ENCODE results near the gene MEX3A.
"Not testable (repeated sequence)": the region's sequence is repeated elsewhere in the genome, so short reads cannot be mapped to it uniquely, and the experiment has no call there.

The MEX3A gene, protein sequence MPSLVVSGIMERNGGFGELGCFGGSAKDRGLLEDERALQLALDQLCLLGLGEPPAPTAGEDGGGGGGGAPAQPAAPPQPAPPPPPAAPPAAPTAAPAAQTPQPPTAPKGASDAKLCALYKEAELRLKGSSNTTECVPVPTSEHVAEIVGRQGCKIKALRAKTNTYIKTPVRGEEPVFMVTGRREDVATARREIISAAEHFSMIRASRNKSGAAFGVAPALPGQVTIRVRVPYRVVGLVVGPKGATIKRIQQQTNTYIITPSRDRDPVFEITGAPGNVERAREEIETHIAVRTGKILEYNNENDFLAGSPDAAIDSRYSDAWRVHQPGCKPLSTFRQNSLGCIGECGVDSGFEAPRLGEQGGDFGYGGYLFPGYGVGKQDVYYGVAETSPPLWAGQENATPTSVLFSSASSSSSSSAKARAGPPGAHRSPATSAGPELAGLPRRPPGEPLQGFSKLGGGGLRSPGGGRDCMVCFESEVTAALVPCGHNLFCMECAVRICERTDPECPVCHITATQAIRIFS

DNA sequence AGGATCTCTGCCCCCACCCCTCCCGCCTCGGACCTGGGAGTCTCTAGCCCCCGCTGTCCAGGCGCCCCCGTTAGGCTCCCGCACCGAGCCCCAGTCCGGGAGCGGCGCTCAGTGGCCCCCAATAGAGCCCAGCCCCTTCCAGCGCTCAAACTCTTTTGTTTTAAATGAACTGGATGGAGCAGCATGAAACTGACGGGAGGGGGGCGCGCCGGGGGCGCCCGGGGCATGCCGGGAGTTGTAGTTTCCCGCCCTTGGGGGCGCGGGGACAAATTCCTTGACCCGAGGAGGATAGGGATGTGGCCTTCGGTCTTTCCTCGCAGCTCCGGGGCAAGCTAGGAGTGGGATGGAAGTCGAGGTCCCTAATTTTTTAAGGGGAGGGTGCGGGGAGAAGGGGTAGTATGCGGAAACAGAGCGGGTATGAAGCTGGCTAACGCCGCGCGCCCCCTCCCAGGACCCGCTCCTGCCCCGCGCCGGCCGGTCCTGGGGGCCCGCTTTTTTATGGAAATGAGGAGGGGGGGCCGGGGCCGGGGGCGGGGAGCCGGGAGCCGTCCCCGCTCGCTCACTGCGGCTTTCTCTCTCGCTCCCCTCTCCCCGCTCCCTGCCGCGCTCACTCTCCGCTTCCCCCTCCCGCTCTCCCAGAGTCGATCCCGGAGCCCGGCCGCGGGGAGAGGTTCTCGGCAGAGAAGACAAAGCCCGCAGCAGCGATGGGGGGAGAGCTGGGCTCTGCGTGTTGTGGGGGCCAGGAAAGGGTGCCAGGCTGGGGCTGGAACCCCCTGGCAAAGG lies at the start of gene MEX3A:
MEX3A (minus strand) TSS at position 157 of the 783 bp plus-strand sequence. CDS start 467 bp downstream, outside the sequence.
- DNase-seq (ENCODE audit: low read depth, low spot score): no peak

- no peak for DNase-seq (ENCODE audit: low read depth, low spot score)
Measured at GRCh38 chr1:156130578-156130942, 48.3 kb upstream of the MEX3A start.

DNA sequence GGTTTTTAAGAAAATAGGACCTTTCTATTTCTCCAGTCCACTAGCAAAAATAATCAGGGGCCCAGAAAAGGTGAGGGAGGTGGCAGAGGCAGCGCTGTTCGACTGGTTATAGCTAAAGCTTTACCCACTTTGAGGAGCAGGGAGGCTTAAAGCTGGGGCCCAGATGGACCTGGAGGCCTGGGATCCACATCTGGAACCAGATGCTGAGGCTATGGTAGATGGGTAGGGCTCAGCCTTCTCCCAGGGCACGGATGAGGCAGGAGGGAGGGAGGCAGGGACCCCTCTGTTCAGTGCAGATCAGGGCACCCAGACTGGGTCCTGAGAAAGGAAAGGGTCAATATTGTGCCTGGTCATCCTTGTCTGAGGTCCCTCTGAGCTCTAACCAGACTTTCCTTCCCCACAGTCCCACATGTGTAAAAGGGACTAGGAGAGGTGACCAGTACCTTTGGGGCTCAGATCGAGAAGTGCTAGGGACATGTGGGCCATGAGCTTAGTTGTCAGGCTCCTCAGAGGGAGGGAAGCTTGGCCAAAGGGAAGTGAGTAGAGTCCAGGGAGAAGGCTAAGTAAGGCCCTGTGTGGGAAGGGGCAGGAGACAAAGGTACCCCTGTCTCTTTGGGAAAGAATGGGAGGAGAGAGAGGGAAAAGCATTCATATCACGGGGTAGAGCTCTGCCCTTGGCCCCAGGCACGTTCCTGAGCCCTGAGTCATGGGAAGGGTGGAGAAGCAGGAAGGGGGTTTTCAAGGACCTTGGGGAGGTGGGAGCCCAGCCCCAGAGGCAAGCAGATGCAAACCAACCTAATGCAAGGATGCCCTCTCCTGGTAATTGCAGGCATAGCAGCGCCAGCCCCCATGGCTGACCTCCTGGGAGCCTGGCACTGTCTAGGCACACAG lies 47.7 kb upstream of the MEX3A start:
- peak; percentile 54 for DNase-seq (ENCODE audit: low read depth, low spot score)

DNA sequence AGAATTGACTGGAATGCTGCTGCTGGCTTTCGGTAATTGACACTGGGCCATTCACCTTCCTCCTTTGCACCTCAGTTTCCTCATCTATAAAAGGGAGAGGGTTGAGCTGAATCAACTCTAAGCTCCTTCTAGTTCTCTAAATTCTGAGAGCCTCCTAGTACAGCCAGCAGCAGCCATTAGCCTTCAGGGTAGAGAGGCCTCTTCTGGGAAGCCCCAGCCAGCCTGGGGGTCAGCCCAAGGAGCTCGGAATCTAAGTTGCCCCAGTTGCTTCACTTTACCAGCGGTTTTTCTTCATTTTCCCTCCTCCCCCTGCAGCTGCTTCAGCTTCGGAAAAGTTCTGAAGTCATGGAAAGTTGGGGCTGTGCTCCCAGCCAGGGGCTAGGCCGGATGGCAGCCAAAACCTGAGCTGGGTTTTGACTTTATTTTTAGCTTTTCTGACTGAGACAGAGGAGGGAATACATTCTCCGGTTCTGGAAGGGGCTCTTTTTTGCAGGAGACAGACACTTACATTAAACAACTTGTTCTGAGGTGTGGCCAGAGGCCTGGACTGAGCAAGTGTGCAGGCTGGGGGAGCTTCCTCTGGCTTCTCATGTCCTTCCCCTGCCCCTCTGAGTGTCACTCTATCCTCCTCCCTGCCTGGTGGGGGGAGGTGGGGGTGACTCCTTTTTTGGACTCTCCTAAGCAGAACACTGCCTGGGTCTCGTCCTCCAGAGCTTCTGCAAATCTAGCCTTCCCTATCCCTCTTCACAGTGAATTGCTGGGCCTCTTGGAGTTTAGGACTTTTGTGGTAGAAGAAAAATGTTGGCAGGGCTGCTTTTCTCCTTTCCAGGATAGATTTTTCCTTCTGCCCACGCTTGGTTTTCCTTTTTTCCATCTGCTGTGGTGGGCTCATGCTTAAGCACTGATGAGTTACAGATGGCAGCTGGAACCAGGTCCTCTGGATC lies 46.7 kb upstream of the MEX3A start:
- no peak for DNase-seq (ENCODE audit: low read depth, low spot score)

DNA sequence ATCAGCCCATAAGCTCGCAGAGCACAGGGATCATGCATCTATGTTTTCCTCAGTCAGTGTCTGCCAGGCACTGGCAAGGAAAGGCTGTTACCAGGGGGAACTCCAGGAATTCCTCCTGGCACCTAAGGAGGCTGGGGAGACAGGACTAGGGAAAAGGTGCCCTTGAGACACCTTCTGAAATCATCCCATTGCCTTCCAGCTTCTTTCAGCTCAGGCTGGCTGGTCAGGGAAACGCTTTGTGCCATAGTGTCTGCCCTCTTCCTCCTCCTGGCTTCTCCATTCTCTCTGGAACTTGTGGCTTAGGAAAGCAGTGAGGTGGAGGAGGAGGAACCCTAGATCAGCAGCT lies 46.0 kb upstream of the MEX3A start:
- no peak for DNase-seq (ENCODE audit: low read depth, low spot score)

DNA sequence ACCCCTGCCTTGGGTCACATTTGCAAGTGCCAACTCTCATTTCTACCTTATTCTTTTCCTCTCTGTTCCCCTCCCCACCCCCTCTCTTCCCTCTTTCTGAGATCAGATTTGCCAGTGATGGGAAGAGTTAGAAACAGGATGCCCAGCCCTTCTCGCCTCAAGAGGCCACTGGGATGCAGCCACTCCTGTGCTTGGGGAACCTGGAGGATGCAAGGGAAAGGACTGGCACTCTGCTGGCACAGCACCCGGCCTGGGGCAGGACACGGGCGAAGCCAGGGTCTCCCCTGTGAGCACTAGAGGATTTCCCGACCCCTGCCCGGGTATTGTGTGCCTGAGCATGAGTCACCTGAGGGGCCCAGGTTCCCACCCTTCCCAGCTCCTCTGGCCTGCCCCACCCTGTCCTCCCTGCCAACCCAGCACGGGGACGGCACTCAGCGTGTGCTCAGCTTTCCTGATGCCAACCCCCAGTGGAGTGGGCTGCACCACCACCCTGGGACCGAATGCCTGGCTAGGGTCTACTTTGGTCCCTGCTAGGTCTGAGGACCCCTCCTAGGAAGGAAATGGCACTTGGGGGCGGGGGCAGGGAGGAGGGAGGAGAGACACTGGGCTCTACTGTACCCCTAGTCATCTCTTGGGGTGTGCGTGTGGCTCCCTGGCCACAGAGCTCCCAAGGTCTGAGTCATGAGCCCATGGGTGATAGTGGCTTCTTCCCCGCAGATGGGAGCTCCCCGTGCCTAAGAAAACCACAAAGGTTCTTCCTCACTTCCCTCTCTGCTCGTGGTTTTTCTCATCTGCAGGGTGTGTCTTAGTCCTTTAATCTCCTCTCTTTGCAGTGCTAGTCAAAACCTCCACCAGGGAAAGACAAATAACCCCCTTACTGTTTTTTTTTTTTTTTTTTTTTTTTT lies 44.6 kb upstream of the MEX3A start:
- peak; percentile 54 for DNase-seq (ENCODE audit: low read depth, low spot score)

GRCh38 chr1:156126043-156126629 lies 43.9 kb upstream of the MEX3A start:
- no peak for DNase-seq (ENCODE audit: low read depth, low spot score)

DNA sequence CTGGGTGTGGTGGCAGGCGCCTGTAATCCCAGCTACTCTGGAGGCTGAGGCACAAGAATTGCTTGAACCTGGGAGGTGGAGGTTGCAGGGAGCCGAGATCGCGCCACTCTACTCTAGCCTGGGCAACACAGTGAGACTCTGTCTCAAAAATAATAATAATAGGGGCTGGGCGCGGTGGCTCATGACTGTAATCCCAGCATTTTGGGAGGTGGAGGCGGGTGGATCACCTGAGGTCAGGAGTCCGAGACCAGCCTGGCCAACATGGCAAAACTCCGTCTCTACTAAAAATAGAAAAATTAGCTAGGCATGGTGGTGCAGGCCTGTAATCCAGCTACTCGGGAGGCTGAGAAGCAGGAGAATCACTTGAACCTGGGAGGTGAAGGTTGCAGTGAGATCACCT lies 43.3 kb upstream of the MEX3A start:
- DNase-seq (ENCODE audit: low read depth, low spot score): not testable (repeated sequence)

DNA sequence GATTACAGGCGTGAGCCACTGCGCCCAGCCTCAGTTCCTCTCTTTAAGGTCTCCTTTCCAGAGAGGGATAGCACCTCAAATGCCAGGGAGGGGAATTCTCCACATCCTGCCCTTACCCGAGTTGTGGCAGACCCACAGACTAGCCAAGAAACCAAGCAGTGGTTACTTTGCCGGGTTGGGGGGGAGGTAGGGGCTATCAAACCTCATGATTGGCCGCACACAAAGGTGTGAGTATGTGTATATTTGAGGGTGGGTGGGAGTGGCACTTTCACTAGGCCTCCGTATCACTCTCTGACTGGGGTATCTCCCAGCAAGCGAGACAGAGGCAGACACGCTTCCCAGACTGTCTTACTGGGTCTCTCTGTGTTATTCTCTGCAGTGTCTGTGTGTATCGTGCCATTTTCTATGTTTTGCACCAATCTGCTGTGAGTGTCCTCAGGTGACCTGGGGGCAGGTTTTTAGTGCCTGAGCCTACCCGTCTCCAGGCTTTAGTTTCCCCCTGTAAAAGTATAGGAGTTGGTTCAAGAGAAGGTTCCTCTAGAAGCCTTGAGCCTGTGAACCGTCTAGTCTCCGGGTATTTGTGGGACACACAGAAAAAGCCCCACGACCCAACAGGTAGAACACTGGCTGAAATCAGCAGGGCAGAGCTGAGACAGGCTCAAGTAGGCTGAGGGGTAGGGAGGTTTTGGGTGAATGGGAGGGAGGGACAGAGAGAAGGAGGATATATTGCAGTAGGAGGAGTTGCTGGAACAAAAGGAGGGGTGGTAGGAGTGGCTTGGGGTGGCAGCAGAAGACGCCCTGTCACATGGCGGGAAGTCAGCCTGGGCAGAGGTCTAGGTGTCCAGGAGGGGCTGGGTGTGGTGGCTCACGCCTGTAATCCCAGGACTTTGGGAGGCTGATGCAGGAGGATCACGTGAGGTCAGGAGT lies 42.6 kb upstream of the MEX3A start:
- no peak for DNase-seq (ENCODE audit: low read depth, low spot score)

- peak; percentile 41 for DNase-seq (ENCODE audit: low read depth, low spot score)
Measured at GRCh38 chr1:156123356-156124196, 41.3 kb upstream of the MEX3A start.

GRCh38 chr1:156122519-156123355 lies 40.5 kb upstream of the MEX3A start:
- DNase-seq (ENCODE audit: low read depth, low spot score): no peak

- no peak for DNase-seq (ENCODE audit: low read depth, low spot score)
Measured at GRCh38 chr1:156122086-156122485, 39.8 kb upstream of the MEX3A start.

DNA sequence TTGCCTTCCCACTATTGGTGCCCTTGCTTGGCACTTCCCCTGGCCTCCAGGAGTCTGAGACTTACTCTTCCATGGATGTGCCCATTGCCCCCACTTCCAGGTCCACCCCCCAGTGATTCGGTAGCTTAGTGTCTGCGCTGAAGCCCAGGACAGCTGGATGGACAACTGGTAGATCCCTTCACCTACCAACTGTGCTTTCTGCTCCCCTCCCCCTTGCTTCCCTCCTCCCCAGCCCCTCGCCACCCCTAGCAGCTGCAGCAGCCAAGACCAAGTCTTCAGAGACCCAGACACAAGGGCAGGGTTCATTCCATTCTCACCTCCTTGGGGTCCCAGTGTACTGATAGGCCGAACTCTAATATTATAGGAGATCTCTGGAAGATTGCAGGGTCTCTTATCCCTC lies 39.2 kb upstream of the MEX3A start:
- no peak for DNase-seq (ENCODE audit: low read depth, low spot score)

DNA sequence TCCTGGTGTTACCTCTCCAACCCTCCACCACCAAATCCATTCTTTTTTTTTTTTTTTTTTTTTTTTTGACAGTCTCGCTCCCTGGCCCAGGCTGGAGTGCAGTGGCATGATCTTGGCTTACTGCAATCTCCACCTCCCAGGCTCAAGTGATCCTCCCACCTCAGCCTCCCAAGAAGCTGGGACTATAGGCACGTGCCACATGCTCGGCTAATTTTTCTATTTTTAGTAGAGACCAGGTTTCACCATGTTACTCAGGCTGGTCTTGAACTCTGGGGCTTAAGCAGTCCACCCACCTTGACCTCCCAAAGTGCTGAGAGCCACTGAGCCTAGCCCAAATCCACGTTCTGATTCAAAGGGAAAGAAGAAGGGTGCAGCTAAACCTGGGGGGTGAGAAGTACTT lies 38.7 kb upstream of the MEX3A start:
- not testable (repeated sequence) for DNase-seq (ENCODE audit: low read depth, low spot score)

DNA sequence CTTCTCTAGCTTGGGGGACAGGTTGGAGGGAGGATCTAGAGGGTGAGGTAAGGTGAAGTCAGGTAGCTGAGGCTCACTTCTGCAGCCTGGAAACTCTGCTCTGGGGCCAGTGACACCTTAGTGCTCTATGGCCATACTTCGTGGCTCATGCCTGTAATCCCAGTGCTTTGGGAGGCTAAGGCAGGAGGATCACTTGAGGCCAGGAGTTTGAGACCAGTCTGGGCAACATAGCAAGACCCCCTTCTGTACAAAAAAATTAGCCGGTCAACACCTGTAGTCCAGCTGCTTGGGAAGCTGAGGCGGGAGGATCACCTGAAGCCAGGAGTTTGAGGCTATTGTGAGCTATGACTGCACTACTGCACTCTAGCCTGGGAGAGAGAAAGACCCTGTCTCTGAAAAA lies 38.1 kb upstream of the MEX3A start:
- no peak for DNase-seq (ENCODE audit: low read depth, low spot score)

- DNase-seq (ENCODE audit: low read depth, low spot score): no peak
Measured at GRCh38 chr1:156119503-156120209, 37.4 kb upstream of the MEX3A start.

All from activated naive CD8-positive, alpha-beta T cell treated with anti-CD3 and anti-CD28 coated beads, Interleukin-2, amount 50 U/mL, for 16 hours (primary cell).